ENCODE measurements around the gene PLCB3.

PLCB3 gene

DNA sequence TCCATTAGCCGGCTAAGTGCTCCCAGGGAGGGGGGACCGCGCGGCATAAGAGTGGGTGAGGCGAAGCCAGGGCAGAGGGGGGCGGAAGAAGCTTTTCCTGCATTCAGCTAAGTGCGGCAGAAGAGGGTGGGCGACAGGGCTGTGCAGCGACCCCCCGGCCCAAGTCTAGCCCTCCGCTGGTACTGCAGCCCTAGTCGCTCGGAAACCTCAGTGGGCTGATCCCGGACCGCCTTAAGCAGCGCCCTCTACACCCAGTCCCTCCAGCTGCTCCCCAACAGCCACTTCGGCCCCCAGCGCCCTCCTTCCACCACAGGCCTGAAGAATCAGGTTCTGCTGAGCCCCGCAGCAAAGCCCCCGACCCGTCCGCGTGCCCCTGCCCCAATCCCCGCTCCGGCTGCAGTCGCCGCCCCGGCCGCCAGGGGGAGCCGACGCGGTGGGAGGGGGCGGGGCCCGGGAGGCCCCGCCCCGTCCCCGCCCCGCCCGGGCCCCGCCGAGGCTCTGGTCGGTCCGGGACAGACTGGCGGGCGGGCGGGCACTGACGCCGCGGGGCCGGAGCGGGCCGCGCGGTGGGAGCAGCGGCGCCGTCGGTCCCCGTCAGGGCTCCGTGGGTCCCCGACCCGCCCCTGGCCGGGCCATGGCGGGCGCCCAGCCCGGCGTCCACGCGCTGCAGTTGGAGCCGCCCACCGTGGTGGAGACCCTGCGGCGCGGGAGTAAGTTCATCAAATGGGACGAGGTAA lies at the start of gene PLCB3:
Gene PLCB3, plus strand, starts transcription at position 515 of the 737 bp plus-strand sequence. Its CDS starts 120 bp downstream, at position 635.
- FAIRE-seq (no peak), DNase-seq (ENCODE audit: insufficient read length, low spot score) (no peak)
- TF ChIP-seq POLR2A (IDR thresholded peaks at IDR 0.05; ENCODE audit: low read depth, low read length): peak; percentile 91

DNA sequence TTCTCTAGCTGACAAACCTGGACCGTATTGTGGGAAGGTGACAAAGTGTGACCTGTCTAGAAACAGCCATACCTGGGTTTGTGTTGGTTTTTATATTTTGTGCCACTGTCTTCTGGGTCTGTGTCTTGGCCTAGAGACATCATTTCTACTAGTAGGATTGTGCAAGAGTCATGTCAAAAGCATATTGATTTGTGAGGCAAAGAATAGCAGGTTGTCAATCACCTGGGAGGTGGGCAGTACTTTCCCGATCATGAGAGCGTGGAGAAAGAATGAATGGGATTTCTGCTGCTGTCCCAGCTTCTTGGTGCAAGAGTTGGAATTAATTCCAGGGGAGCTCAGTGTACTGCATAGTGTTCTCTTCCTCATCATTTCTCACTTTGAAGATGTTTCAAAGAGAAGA lies 49.8 kb upstream of the PLCB3 start:
- no peak for TF ChIP-seq POLR2A (IDR thresholded peaks at IDR 0.05; ENCODE audit: low read depth, low read length)
- DNase-seq (ENCODE audit: insufficient read length, low spot score) (no peak), FAIRE-seq (no peak)

DNA sequence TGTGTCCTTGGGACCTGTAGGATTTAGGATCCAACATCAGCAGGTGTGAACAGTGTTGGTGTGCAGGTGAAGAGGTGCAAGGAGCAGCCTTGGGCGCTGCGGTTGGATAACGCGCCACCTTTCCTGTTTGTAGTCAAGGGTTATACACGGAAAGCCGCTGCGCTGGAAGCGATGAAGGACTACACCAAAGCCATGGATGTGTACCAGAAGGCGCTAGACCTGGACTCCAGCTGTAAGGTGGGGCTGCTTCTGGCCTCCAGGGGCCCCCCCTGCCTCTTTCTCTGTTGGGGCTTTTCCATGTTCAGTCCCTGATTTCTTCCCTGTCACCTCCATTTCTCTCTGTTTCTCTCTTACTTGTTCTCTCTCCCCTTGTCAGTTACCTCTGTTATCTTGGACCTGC lies 48.3 kb upstream of the PLCB3 start:
- TF ChIP-seq POLR2A (IDR thresholded peaks at IDR 0.05; ENCODE audit: low read depth, low read length): no peak
- DNase-seq (ENCODE audit: insufficient read length, low spot score): no peak
- no peak for FAIRE-seq

DNA sequence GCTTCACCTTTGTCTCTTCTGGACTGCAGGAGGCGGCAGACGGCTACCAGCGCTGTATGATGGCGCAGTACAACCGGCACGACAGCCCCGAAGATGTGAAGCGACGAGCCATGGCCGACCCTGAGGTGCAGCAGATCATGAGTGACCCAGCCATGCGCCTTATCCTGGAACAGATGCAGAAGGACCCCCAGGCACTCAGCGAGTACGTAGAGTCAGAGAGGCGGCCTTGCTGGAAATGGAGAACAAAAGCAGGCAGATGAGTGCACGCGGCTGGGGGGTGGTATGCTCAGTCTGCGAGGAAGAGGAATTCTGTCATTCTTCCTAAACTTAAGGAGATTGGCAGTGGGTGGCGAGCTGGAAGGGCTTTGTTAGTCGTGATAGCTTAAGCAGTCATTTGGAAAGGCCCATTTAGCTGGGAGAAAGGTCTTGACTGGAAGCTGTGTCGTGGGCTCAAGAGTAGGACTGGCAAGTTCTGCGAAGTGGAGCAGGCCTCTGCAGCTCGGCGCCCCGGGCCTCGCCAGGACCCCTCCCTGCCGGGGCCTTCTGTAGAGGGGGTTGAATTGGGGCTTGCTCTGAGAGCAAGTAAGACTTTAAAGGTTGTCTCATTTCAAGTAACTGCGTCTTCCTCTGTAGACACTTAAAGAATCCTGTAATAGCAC lies 47.8 kb upstream of the PLCB3 start:
- FAIRE-seq (no peak), DNase-seq (ENCODE audit: insufficient read length, low spot score) (no peak)
- TF ChIP-seq POLR2A (IDR thresholded peaks at IDR 0.05; ENCODE audit: low read depth, low read length): no peak

DNA sequence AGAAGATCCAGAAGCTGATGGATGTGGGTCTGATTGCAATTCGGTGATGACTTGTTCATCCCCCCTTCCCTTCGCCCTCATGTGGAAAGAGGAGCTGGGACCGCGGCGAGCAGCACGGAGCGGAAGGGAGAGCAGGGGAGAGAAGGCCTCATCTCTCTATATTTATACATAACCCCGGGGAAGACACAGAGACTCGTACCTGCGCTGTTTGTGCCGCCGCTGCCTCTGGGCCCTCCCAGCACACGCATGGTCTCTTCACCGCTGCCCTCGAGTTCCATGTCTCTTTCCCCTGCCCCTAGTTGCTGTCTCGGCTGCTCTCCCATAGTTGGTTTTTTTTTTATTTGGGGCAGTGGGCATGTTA lies 47.3 kb upstream of the PLCB3 start:
- no peak for TF ChIP-seq POLR2A (IDR thresholded peaks at IDR 0.05; ENCODE audit: low read depth, low read length)
- DNase-seq (ENCODE audit: insufficient read length, low spot score) (no peak), FAIRE-seq (no peak)

DNA sequence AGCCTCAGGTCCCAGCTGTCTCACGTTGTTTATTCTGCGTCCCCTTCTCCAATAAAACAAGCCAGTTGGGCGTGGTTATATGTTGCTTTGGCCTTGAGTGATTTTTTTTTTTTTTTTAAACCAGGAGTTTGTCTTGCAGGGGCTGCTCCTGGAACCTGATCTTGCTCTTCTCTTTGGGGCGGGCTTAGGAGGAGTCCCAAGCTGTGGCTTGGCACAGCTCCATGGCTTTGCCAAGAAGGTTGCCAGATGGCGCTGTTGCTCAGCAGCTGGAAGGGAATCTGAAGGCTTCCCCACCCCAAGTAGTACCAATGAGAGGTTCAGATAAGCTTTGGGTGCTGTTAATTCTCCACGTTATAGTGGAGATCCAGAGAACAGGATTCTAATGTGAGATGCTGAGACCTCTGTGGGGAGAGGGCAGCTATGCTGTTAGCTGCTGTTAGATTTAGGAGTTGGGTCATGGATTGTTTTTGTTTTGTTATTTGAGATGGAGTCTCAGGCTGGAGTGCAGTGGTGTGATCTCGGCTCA lies 46.8 kb upstream of the PLCB3 start:
- peak; percentile 88 for DNase-seq (ENCODE audit: insufficient read length, low spot score)
- FAIRE-seq: no peak
- TF ChIP-seq POLR2A (IDR thresholded peaks at IDR 0.05; ENCODE audit: low read depth, low read length): no peak

DNA sequence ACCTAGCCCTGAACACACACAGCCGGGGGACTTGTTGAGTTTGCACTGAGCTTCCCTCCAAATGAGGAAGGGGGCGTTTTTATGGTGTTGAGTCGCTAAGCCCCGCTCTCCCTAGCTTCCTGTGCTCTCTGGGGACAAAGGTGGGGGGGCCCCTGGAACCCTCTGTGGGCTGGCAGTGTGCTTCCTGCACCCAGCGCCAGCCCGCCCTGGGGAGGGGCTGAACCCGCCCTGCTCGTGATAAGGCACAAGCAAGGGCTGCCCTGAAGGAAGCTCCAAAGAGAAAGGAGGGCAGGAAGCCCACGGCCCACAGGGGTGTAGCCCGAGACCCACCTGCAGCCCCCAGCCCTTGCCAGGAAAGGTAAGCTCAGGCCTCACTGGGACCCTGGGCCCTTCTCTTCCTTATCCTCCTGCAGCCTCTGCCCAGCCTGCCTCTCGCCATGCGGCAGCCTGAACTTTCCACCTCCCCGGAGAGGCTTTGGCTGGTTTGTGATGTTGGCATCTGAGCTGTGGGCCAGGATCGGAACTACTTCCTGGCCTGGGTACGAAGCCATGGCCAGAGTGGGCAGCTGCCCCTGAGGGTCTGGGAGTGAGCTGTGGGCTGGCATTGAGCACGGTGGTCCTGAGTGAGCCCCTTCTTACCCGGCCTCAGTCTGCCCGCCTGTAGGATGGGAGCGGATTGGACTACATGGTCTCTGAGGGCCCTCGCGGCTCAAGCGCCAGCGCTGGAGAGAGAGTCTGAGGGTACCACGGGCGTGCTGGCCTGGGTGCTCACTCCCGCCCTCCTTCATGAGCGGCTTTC lies 44.7 kb upstream of the PLCB3 start, which contains the start of gene FERMT3:
Gene FERMT3, plus strand, starts transcription at position 265 of the 799 bp plus-strand sequence. CDS start 644 bp downstream, outside the sequence.
- no peak for TF ChIP-seq POLR2A (IDR thresholded peaks at IDR 0.05; ENCODE audit: low read depth, low read length)
- FAIRE-seq (no peak), DNase-seq (ENCODE audit: insufficient read length, low spot score) (no peak)

DNA sequence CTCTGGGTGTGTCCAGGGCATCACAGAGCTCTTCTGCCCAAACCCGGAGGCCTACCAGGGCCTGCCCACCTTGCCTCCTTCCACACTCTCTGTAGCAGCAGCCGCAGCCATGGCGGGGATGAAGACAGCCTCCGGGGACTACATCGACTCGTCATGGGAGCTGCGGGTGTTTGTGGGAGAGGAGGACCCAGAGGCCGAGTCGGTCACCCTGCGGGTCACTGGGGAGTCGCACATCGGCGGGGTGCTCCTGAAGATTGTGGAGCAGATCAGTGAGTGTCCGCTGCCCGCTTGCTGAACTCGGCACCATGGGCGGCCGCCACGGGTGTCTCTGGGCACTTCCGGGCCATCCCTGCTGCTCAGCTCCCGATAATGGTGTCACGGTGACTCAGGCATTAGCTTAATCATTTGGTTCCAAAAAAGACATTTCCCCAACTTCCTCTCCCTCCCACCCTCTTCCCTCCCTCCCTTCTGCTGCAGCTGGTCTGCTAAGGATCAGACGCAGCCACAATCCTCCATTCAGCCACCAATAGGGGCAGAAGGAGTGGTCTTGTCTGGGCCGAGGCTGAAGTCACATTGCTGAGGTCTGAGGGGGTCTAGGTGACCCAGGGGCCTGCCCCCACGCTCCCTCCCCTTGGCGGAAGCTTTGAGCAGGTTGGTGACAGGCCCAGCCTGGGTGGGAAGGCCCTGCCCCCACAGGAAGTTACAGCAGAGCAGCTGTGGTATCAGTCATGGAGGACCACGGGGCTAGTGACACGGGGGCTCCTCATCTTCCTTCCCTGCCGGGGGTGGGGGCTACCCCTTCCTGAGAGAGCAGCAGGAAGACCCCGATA lies 43.9 kb upstream of the PLCB3 start:
- FAIRE-seq: no peak
- DNase-seq (ENCODE audit: insufficient read length, low spot score): peak; percentile 72
- peak; percentile 20; the same call in 1 of the 2 replicates for TF ChIP-seq POLR2A (IDR thresholded peaks at IDR 0.05; ENCODE audit: low read depth, low read length)

DNA sequence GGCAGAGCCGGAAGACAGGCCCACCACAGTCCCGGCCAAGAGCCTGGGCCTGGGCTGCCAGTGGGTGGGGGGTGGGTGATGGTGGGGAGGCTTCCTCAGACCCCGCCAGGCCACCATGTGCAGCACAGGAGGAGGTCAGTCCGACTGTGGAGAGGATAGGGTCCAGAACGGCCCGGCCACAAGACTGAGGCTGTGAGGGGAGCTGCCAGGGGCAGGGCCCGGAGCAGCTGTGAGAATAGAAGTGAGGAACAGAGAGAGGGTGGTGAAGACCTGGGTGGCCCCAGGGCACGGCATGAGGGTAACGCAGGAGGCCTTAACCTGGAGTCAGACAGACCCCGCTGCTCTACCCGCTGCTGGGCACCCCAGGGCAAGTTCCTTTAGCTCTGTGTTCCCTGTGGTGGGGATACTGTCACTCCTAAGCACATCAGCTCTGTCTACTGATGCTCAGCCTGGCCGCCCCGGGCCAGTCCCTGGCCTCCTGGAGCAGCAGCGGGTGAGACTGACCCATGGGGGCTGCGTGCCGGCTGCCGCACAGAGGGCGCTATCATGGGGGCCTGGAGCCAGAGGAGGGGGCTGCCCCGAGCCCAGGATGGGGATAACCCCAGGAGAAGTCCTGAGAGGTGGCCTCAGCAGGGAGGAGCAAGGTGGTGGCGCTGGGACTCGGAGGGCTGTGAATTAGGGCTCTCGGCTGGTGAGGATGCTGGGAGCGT lies 43.1 kb upstream of the PLCB3 start:
- TF ChIP-seq POLR2A (IDR thresholded peaks at IDR 0.05; ENCODE audit: low read depth, low read length): no peak
- no peak for FAIRE-seq
- no peak for DNase-seq (ENCODE audit: insufficient read length, low spot score)

DNA sequence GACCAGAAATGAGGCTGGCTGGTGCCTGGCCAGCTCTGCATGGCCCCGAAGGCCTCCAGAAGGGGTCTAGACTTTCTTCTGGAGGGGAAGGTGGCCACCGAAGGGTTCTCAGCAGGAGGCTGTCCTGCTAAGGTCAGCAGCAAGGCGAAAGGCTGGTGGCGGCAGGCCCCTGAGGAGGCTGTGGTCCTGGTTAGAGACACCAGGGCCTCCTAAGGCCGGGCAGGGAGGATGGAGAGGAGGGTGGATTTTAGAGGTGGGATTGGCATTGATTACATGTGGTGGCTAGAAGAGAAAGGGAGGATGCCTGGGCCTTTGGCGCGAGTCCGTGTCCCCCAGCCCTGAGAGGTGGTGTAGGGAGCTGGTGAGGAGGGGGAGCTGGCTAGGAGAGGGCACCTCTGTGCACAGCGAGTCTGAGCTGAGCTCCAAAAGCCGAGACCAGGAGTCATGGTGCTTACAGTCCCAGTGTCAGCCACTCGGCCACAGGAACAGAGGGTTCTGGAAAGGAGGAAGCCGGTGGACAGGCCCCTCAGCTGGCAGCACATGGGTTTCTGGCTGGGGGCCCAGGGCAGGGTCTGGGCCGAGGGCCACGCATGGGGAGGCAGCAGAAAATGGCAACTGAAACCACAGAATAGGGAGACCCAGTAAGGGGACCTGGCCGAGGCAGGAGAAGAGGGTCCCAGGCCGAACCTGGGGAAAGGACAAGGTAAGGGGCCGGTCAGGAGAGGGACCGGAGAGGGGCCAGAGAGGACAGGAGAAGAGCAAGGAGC lies 42.4 kb upstream of the PLCB3 start:
- DNase-seq (ENCODE audit: insufficient read length, low spot score) (no peak), FAIRE-seq (no peak)
- no peak for TF ChIP-seq POLR2A (IDR thresholded peaks at IDR 0.05; ENCODE audit: low read depth, low read length)

DNA sequence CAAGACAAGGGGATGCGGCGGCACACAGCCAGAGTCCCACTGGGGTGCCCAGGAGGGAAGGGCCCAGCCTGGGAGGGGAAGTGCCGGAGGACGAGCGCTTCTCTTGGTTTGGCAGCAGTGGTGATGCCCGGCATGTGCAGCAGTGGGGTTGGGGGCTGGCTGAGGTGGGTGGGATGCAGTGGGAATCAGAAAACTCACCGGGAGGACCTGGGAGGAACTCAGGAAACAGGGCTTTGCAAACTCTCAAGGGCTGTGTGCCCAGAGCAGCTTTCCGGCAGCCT lies 41.8 kb upstream of the PLCB3 start:
- TF ChIP-seq POLR2A (IDR thresholded peaks at IDR 0.05; ENCODE audit: low read depth, low read length): no peak
- DNase-seq (ENCODE audit: insufficient read length, low spot score) (no peak), FAIRE-seq (no peak)

DNA sequence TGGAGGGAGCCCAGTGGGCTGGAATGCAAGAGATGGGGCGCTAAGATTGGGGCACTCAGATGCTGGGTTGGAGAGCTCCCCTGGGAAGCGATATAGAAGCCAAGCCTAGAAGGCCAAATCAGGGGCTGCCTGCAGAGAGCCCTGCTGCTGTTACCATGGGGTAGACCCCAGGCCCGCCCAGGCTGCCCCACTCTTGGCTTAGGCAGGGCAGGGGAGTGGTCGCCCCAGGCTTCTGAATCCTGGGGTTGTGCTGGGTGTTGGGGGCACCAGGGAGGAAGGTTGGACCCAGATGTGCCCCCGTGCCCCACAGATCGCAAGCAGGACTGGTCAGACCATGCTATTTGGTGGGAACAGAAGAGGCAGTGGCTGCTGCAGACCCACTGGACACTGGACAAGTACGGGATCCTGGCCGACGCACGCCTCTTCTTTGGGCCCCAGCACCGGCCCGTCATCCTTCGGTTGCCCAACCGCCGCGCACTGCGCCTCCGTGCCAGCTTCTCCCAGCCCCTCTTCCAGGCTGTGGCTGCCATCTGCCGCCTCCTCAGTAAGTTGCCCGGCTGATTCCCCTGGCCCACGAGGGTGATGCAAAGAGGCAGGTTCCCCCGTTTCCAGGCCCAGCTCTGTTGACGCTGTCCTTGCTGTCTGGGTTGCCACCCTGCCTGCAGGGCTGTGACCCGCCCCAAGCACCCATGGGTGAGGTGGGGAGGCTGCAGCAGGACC lies 40.9 kb upstream of the PLCB3 start:
- TF ChIP-seq POLR2A (IDR thresholded peaks at IDR 0.05; ENCODE audit: low read depth, low read length): no peak
- FAIRE-seq (no peak), DNase-seq (ENCODE audit: insufficient read length, low spot score) (no peak)

Measured in H54 (cell line).